Hematopoietic multipotent progenitor cell treated with erythropoietin and hydrocortisone succinate and interleukin-3 and kit ligand, for 15 days (in vitro differentiated cells): Measurements from ENCODE around the gene UNKL.
A peak's percentile ranks its signal among the peaks of the same experiment; 100 is the strongest.
"Not testable (repeated sequence)": the region's sequence is repeated elsewhere in the genome, so short reads cannot be mapped to it uniquely, and the experiment has no call there.

Source experiments
- DNase-seq: peaks from one replicate; pipeline ENCODE4 v3.0.0-alpha.2; 2015; ENCODE audit warnings: low spot score

Gene UNKL

GRCh38 chr16:1337486-1337885, 77.0 kb downstream of the UNKL start:
- DNase-seq: no peak

DNA sequence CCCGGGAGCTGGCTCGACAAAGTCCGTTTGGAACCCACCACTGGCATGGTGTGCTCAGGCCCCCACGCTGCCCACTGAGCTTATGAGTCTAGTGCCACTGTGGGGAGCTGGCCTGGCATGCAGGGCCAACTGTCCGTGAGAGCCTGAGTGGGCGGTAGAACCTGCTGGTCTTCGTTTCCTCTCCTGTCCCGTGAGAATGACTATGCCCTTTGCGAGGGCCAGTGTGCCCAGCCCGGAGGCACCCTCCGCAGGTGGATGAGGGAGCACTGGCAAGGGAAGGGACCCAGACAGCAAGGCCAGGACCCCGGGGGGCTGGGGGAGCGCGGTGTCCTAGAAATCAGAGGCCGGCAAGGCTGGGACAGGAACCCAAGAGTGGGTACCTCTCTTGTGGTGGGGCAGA, 77.9 kb downstream of the UNKL start:
- no peak for DNase-seq

GRCh38 chr16:1335996-1336395, 78.5 kb downstream of the UNKL start:
- DNase-seq: no peak

DNA sequence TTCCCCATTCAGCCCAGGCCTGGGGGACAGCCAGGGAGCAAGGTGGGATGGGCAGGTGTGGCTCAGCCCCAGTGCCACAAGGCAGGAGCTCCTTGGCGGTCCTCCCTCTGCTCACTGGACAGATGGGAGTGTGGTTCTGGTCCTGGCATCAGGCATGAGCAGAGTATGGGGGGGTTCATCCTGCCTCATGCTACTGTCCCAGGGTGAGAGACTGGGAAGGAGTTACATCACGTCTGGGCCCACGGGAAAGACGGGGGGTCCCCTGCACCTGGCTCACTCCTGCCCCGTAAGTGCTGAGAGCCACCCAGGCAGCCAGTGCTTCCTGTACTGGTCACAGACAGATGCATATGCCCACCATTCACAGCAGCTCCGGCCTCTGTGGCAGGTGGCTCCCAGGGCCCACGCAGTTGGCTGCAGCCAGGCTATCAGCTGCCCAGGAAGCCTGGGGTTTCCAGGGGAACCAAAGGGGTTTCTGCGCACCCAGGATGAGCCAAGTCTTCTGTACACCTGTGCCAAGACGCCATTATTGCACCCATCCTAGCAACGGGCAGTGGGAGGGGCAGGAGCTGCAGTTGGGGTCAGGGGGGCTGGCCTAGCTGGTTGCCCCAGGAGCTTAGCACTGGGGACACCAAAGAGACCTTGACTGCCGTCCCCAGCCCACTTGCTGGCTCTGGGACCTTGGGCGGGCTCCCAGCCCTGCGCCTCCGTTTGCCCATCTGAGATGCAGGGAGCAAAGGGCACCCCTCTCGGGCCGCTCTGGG, 79.1 kb downstream of the UNKL start:
- no peak for DNase-seq

- DNase-seq: no peak
Measured at GRCh38 chr16:1334739-1335138, 79.8 kb downstream of the UNKL start.

GRCh38 chr16:1333854-1334700, 80.4 kb downstream of the UNKL start:
- DNase-seq: no peak

- peak; percentile 44 for DNase-seq
Measured at GRCh38 chr16:1333149-1333812, 81.2 kb downstream of the UNKL start, which contains the start of gene BAIAP3. Gene BAIAP3 (plus strand): TSS chr16:1333645. CDS start chr16:1338550, 4,905 bp downstream.

- no peak for DNase-seq
Measured at GRCh38 chr16:1332618-1333148, 81.8 kb downstream of the UNKL start.

DNA sequence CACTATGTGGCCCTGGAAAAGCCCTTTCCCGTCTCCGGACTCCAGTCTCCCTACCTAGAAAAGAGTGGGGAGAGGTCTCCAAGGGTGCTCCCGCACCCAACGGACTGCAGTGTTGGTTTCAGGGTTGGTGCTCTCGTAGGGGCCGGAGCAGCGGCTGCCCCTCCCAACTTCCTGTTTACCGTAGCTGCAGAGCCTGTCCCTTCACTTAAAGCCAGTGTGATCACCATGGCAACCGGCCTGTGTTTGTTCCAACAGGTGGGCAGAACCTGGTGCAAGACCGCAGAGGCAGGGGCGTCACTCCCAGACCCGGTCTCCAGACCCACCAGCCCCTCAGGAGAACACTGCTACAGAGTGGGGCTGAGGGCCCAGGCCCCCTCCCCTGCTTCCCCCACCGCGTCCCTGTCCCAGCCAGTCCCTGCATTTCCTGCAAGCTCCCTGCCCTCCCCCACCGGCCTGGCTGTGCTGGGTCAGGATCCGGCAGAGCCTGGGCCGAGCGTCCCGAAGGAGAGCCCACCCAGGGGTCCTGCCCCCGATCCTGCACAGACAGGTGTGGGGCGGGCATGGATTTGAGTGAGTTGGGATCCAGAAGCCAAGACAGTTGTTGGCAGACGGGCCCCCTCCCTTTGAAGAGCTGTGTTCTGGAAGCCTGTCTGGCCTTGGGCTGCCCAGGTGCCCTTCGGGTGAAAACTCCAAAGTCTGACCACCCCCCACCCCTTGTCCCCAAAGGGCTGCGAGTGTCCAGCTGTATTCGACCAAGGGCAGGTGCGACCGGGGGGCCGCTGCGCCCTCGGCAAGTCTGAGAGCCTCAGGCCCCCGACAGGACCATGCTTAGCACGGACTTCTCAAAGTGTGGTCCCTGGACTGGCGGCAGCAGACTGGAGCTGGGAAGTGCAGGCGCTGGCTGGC, 82.5 kb downstream of the UNKL start:
- no peak for DNase-seq

DNA sequence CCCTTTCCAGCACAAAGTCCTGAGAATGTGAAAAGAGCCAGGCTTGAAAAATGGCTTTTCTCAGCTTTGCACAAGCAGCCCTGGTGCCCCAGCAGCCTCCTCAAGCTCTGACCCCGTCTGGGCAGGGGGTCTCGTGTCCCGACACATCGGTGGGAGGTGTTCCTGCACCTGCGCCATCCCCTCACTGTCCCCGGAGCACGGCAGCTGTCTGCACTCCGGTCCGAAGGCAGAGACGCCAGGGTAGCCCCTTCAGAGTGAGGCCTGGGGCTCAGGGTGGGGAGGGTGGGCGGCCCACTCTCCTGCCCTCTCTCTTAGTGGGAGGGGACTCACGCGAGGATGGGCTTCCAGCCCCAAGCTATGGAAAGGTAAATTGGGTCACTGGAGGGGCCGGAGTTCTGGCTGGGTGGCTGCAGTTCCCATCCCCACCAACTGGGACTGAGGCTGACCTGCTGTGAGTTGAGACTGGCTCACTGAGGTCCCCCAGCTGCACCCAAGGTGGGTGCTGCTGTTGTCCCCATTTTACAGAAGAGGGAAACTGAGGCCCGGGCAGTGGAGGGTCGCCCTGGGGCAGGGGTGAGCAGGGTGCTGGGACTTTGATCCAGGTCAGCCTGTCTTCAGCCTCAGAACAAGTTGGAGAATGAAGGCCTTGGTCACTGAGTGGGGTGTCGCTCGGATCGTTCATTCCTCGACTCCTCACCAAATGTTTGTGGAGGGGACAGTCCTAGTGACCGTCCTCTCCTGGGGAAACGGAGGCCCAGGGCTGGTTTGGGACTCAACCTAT, 83.4 kb downstream of the UNKL start:
- DNase-seq: no peak

GRCh38 chr16:1330260-1330914, 84.1 kb downstream of the UNKL start:
- DNase-seq: peak; percentile 40

DNA sequence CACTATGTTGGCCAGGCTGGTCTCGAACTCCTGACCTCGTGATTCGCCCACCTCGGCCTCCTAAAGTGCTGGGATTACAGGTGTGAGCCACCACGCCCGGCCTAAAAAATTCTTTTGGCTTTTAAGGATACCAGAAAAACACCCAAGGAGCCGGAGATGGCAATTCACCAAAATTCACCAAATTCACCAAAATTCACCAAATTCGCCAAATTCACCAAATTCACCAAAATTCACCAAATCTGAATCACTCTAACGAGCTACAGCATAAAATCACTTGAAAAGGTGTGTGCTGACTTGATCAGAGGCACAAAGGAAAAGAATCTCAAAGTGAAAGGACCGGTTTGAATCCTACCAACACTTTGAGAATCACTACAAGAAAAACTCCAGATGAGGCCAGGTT, 85.5 kb downstream of the UNKL start:
- not testable (repeated sequence) for DNase-seq

- not testable (repeated sequence) for DNase-seq
Measured at GRCh38 chr16:1328136-1328535, 86.4 kb downstream of the UNKL start.

DNA sequence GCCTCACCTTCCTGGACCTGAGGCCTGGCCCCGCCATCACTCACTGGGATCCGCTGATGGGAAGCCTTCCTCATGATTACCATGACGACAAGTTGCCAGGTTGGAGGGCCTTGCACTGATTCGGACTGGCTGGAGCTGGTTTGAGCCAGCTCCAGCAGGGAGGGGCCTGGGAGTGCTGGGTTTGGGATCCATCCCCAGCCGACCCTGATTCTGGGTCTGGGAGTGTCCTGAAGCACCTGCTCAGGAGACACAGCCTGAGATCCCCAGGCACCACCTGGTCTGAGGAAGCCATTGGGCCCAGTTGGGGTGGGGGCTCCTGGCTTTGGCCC, 86.9 kb downstream of the UNKL start:
- DNase-seq: no peak

DNA sequence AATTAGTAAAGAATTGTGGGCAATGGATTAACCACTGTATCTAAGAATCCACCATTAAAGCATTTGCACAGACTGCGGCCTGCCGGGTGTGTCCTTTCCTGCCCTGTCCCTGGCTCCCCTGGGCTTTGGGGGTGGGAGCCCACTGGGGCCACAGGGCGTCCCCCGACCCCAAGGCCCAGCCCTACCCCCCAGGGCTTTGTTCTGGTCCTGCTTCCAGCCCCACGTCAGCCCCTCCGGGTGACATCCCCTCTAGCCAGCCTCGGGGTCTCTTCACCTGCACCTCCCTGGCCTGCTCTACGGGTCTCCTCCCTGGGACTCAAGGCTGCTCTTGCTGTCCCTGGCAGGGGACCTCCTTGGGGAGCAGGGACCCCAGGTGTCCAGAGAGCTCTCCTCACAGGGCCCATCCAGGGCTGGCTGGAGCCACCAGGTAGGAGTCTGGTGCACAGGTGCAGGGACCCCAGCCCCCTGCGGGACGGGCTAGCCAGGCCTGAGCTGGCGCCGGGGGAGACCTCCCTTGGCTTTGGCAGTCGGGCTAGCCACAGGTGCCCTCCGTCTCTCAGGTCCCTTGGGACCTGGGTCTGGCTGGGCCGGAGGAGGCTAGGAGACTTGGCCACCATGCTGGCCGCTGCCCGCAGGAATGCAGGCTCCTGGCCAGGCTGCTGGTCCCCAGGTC, 87.4 kb downstream of the UNKL start:
- DNase-seq: no peak

GRCh38 chr16:1326391-1326790, 88.1 kb downstream of the UNKL start:
- DNase-seq: no peak

GRCh38 chr16:1325673-1326371, 88.7 kb downstream of the UNKL start:
- DNase-seq: no peak

DNA sequence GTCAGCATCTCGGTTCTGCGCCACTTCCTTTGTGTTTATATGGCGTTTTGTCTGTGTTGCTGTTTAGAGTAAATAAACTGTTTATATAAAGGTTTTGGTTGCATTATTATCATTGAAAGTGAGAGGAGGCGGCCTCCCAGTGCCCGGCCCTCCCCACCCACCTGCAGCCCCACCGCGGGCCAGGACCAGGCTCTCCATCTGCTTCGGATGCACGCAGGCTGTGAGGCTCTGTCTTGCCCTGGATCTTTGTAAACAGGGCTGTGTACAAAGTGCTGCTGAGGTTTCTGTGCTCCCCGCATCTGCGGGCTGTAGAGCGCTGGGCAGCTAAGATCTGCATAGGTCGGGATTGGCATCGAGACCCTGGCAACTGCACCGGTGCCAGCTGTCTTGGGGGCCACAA, 89.2 kb downstream of the UNKL start:
- DNase-seq: no peak

DNA sequence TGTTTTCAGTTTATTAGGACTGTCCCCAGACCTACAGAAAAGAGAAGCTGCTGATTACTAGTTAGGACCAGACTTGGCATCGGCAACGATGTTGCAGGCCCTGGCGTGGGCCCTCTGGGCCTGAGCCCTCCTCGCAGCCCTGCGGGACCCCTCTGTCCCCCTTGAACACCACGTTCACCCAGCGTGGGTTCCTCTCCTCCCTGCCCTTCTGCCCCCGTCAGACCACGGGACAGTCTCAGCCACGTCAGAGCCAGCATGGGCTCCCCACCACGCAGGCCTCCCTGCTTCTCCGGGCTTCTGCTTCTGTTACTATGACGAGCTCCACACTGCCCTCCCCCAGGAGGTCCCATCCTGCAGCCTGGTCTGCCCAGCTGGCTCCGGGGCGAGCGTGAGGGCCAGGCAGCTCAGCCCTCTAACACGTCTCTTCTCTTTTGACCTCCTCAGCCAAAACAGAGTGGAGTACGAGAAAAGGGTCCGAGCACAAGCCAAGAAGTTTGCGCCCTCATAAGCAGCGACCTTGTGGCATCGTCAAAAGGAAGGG, 90.1 kb downstream of the UNKL start:
- DNase-seq: no peak
